ENCODE data around the gene MAML3.

GRCh38 chr4:139736661-139737060 is 417.3 kb downstream of the MAML3 start:
- TF ChIP-seq, protein P1, sequence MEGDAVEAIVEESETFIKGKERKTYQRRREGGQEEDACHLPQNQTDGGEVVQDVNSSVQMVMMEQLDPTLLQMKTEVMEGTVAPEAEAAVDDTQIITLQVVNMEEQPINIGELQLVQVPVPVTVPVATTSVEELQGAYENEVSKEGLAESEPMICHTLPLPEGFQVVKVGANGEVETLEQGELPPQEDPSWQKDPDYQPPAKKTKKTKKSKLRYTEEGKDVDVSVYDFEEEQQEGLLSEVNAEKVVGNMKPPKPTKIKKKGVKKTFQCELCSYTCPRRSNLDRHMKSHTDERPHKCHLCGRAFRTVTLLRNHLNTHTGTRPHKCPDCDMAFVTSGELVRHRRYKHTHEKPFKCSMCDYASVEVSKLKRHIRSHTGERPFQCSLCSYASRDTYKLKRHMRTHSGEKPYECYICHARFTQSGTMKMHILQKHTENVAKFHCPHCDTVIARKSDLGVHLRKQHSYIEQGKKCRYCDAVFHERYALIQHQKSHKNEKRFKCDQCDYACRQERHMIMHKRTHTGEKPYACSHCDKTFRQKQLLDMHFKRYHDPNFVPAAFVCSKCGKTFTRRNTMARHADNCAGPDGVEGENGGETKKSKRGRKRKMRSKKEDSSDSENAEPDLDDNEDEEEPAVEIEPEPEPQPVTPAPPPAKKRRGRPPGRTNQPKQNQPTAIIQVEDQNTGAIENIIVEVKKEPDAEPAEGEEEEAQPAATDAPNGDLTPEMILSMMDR (IDR thresholded peaks at IDR 0.05), result no peak
- TF ChIP-seq EP300 (IDR thresholded peaks at IDR 0.05), result no peak
- TF ChIP-seq POLR2AphosphoS5 (IDR thresholded peaks at IDR 0.05), result no peak

Data from suprapubic skin (tissue), 4 donors.